Right lobe of liver (tissue), 6 donors: Measurements from ENCODE around the gene MUL1. TPM values are rescaled to one million over a fixed set of nuclear protein-coding genes. Genes with fewer than 3 reads are reported as not detected.

ENCODE experiments used
- ATAC-seq, 4 donors: fragments of 200-7000 bp; cut with Tn5 transposase; one replicate each; pipeline ENCODE4 v1.9.1; 2020; ENCODE audit warnings: mild to moderate bottlenecking in 4 of 4, moderate library complexity in 4 of 4
- DNase-seq, 3 donors: peaks; one replicate each; pipeline ENCODE4 v3.0.0-alpha.2; 2020
- H3K27ac ChIP-seq, 3 donors: fragments of 200-600 bp; one replicate each; pipeline ENCODE4 v1.8.0; 2022
- H3K27me3 ChIP-seq, 2 donors: fragments of 200-600 bp; one replicate each; pipeline ENCODE4 v1.8.0; 2022
- H3K36me3 ChIP-seq, 4 donors: fragments of 200-600 bp; sonication (generic) in 1 of 4; one replicate each; pipeline versions ENCODE4 v1.5.1 to v1.8.0; 2017 to 2022; ENCODE audit warnings: control low read depth in 1 of 4
- H3K4me1 ChIP-seq, 4 donors: fragments of 200-600 bp; sonication (generic) in 1 of 4; one replicate each; pipeline versions ENCODE4 v1.5.1 to v1.8.0; 2017 to 2022; ENCODE audit warnings: control low read depth in 1 of 4
- H3K4me3 ChIP-seq, 3 donors: fragments of 200-600 bp; one replicate each; pipeline ENCODE4 v1.8.0; 2022
- H3K9me3 ChIP-seq, 4 donors: fragments of 200-600 bp; sonication (generic) in 1 of 4; one replicate each; pipeline versions ENCODE4 v1.5.1 to v1.8.0; 2017 to 2022; ENCODE audit warnings: control low read depth in 1 of 4
- CTCF ChIP-seq, 4 donors: fragments of 200-600 bp in 3 of 4; fragments of 450-650 bp in 1 of 4; IDR thresholded peaks; one replicate each; pipeline versions ENCODE4 v1.5.1 to v1.8.0; 2016 to 2022; ENCODE audit warnings: antibody characterized with exemption in 4 of 4, mild to moderate bottlenecking in 2 of 4
- POLR2A ChIP-seq: fragments of 450-650 bp; IDR thresholded peaks from one replicate; pipeline ENCODE4 v1.6.1; 2017; ENCODE audit warnings: antibody characterized with exemption, mild to moderate bottlenecking
- WGBS: methylation state at CpG from one replicate; pipeline ENCODE4 v1.1.6; 2018; ENCODE audit warnings: low coverage, low lambda C conversion rate; ENCODE audit not compliant: insufficient coverage; ENCODE audit errors: missing lambda C conversion rate; 5-methylcytosine and 5-hydroxymethylcytosine counted together
- intact Hi-C, 2 donors: fragments of 100-400 bp; cut with DNase I; formaldehyde crosslinking; loops; one replicate each; pipeline versions ENCODE4 v1.11.2 to v1.14.1; 2022
- total RNA-seq, 6 experiments: library from RNA; depleted of rRNA in 2 of 6; stranded (reverse); fragments of >200 nt in 2 of 6; fragmentation: NEBNext Ultra II Directional in 3 of 6; extraction: Animal tissue kit (Norgen Biotek cat#: 25700) in 3 of 6; gene quantifications; one replicate each; pipeline versions ENCODE4 v1.1.0 to v1.2.4, GENCODE V29; 2016 to 2023
- donor health status: DM: no; HTN: yes; CAD: no.
- donor health status: DM: no; HTN: no; CAD: no.
- donor health status: DM: no; HTN: no; CAD: no.
- donor health status: DM: no; HTN: yes; CAD: no.
- donor health status: DM: no; HTN: yes; CAD: no.

The MUL1 gene
- total RNA-seq, 6 experiments from 2014 or later, result 14.4 to 33.6 (median 16.7) TPM

GRCh38 chr1:20454004-20454403, 53.9 kb downstream of the MUL1 start:
- Histone ChIP-seq H3K9me3 (no peaks in the 10 kb centered on the region), H3K4me3 (no peak overlapping the region), H3K36me3 (no peaks in the 10 kb centered on the region), H3K4me1 (no peaks in the 10 kb centered on the region), H3K27ac (no peak overlapping the region), H3K27me3 (no peaks in the 10 kb centered on the region)
- intact Hi-C loops, result no loop called here
- ATAC-seq (no peak), DNase-seq (no peak)
- no peak for TF ChIP-seq CTCF (IDR thresholded peaks at IDR 0.05)
- no peak for TF ChIP-seq POLR2A
- 76% methylated on average over 3 of the region's 4 CpGs for WGBS

GRCh38 chr1:20449735-20450311, 58.1 kb downstream of the MUL1 start:
- DNase-seq, result no peak
- no peak overlapping the region for H3K27ac ChIP-seq
- no peaks in the 10 kb centered on the region for H3K9me3 ChIP-seq
- no peaks in the 10 kb centered on the region for H3K27me3 ChIP-seq
- no peak overlapping the region for H3K4me3 ChIP-seq
- no peaks in the 10 kb centered on the region for H3K36me3 ChIP-seq
- WGBS, result 60% methylated on average over 4 of the region's 4 CpGs
- TF ChIP-seq CTCF (IDR thresholded peaks at IDR 0.05) (no peak), POLR2A (no peak)
- intact Hi-C loops, result no loop called here
- ATAC-seq, result no peak
- no peaks in the 10 kb centered on the region for H3K4me1 ChIP-seq

Other genes starting within 250 kb of the MUL1 start
- gene VWA5B1, start 217.3 kb downstream of the MUL1 start, total RNA-seq, result not detected
- 10 to 100 TPM; 10.4 to 30.2 (median 20.1) TPM for gene CAMK2N1, start 21.9 kb downstream of the MUL1 start, total RNA-seq
- under 1 TPM in 4 of 6 experiments, not detected in 2; 0.09 to 0.24 (median 0.12) TPM for gene FAM43B, start 44.4 kb upstream of the MUL1 start, total RNA-seq
- 10 to 100 TPM; 12.6 to 33.8 (median 24.5) TPM for gene CDA, start 80.9 kb upstream of the MUL1 start, total RNA-seq
- gene PINK1, start 125.3 kb upstream of the MUL1 start, total RNA-seq, result 10 to 100 TPM; 67.3 to 94.1 (median 83.0) TPM
- gene DDOST, start 153.2 kb upstream of the MUL1 start, total RNA-seq, result 100 to 1,000 TPM in 3 of 6 experiments, 10 to 100 TPM in 3; 53.0 to 132 (median 100) TPM
- 1 to 10 TPM; 1.0 to 3.2 (median 1.3) TPM for gene KIF17, start 209.9 kb upstream of the MUL1 start, total RNA-seq
- 1 to 10 TPM in 2 of 6 experiments, under 1 TPM in 1, not detected in 3; 0.80 to 1.8 (median 1.4) TPM for gene SH2D5, start 224.6 kb upstream of the MUL1 start, total RNA-seq